GM10266 (cell line): ENCODE data around the gene SNRNP25.

Source experiments
- DNase-seq: peaks from one replicate; pipeline ENCODE4 v3.0.0; 2012; ENCODE audit errors: extremely low spot score
- CTCF ChIP-seq: IDR thresholded peaks from 2 replicates; pipeline ENCODE4 v1.5.1; 2012; ENCODE audit warnings: mild to moderate bottlenecking, low read depth; ENCODE audit not compliant: control insufficient read depth, insufficient read depth; ENCODE audit errors: missing control alignments

Gene SNRNP25

DNA sequence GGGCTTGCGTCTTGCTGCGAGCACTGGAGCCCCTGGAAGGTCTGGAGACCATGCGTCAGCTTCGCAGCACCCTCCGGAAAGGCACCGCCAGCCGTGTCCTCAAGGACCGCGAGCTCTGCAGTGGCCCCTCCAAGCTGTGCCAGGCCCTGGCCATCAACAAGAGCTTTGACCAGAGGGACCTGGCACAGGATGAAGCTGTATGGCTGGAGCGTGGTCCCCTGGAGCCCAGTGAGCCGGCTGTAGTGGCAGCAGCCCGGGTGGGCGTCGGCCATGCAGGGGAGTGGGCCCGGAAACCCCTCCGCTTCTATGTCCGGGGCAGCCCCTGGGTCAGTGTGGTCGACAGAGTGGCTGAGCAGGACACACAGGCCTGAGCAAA lies 31.8 kb downstream of the SNRNP25 start:
- DNase-seq = no peak
- TF ChIP-seq CTCF = no peak

DNA sequence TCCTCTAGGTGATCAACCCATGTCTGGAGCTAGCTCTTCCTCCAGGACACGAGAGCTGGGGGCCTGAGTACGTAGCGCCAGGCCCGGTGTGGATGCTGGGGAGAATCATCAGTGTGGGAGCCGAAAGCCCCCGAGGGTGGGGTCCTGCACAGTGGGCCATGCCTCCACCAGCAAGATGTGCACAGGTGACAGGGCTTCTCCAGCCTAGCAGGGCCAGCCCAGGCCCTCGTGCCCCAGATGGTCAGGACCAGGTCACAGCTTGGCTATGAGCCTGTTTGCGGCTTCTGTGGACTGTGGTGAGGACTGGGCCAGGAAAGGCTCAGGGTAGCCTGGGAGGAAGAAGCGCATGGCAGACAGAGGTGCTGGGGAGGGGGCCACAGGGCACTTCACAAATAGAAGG lies 32.2 kb downstream of the SNRNP25 start:
- TF ChIP-seq CTCF = no peak
- no peak for DNase-seq

GRCh38 chr16:86483-86952 lies 32.9 kb downstream of the SNRNP25 start:
- no peak for TF ChIP-seq CTCF
- no peak for DNase-seq

GRCh38 chr16:88613-89012 lies 35.0 kb downstream of the SNRNP25 start:
- TF ChIP-seq CTCF = no peak
- no peak for DNase-seq

GRCh38 chr16:89391-90302 lies 36.0 kb downstream of the SNRNP25 start:
- TF ChIP-seq CTCF = no peak
- DNase-seq = no peak

DNA sequence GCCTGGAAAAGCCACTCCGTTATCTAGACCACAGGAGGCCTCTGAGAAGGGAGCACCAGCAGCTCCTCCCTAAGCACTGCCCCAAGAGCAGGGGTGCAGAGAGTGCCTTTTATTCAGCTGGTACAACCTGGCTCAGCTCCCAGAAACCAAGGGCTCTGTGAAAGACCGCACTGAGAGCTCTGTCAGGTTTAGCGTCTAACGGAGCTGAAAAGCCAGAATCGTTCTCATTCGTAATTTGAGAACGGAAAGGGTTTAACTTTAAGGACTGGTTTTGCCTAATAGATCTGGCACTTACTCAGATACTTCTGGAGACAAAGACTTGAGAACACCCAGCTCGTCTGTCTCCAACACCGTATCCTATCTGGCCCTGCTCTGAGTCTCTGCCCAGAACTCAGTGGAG lies 37.9 kb downstream of the SNRNP25 start:
- no peak for DNase-seq

More for the DNA sequence above, 37.9 kb downstream of the SNRNP25 start:
- TF ChIP-seq CTCF = no peak
